Fibroblast of villous mesenchyme (primary cell): ENCODE results near the gene NDFIP2. TPM values are rescaled to one million over a fixed set of nuclear protein-coding genes. Genes with fewer than 3 reads are reported as not detected.

Source experiments
- DNase-seq: peaks from one replicate; pipeline ENCODE4 v3.0.0-alpha.2; 2010; ENCODE audit warnings: low read depth
- H3K4me3 ChIP-seq: 2 replicates; pipeline ENCODE4 v1.5.1; 2011; ENCODE audit warnings: low read depth, mild to moderate bottlenecking, low read length
- total RNA-seq: library from RNA; depleted of rRNA; stranded (reverse); fragments of >200 nt; gene quantifications from 2 replicates; pipeline ENCODE4 v1.2.3, GENCODE V29; 2012
- TF ChIP-seq, protein P1 (sequence below): IDR thresholded peaks from 2 replicates; pipeline ENCODE4 v1.5.1; 2012; ENCODE audit warnings: low read depth, mild to moderate bottlenecking, low read length; ENCODE audit not compliant: insufficient read depth

NDFIP2 gene
- total RNA-seq, 1 donor: 131 TPM

DNA sequence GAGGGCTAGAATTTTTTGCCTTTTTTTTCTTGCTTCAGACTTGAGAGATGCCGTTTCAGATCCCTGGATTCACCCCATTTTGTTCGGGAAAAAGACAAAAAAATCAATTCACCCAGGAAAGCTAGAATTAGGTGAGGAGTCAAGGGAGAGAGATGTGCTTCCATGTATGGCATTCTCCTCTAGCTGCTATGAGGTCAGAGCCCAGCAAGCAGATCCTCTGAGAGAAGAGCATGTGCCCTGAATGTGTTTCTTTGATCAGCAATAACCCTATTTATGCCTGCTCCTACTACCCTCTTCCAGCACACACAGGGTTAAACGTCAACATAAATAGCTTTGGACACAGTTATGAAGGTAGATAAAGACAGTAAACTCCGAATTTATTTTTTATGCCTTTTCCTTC lies 53.6 kb downstream of the NDFIP2 start:
- TF ChIP-seq, protein P1, sequence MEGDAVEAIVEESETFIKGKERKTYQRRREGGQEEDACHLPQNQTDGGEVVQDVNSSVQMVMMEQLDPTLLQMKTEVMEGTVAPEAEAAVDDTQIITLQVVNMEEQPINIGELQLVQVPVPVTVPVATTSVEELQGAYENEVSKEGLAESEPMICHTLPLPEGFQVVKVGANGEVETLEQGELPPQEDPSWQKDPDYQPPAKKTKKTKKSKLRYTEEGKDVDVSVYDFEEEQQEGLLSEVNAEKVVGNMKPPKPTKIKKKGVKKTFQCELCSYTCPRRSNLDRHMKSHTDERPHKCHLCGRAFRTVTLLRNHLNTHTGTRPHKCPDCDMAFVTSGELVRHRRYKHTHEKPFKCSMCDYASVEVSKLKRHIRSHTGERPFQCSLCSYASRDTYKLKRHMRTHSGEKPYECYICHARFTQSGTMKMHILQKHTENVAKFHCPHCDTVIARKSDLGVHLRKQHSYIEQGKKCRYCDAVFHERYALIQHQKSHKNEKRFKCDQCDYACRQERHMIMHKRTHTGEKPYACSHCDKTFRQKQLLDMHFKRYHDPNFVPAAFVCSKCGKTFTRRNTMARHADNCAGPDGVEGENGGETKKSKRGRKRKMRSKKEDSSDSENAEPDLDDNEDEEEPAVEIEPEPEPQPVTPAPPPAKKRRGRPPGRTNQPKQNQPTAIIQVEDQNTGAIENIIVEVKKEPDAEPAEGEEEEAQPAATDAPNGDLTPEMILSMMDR: no peak
- no peak for DNase-seq
- H3K4me3 ChIP-seq: no peak overlapping the region

GRCh38 chr13:79538757-79539156 lies 57.8 kb downstream of the NDFIP2 start:
- TF ChIP-seq, protein P1: no peak
- no peak overlapping the region for H3K4me3 ChIP-seq
- no peak for DNase-seq

DNA sequence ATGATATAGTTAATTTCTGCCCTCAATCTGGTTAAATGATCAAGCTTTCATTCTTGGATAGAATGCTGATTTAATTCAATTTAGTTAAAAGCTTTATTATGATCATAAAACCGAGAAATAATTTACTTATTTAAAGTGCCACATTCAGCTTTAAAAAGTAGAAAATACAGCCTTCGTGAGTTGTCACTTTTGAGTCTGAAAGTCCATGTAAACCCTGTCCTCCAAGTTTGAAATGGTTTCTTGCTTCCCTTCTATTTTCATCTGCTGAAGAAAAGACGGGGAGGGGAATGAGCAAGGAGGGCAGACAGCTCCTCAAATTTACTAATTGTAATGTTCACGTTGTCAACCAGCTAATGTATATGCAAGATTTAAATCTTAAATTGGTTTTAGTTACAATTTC lies 59.5 kb downstream of the NDFIP2 start:
- TF ChIP-seq, protein P1: no peak
- DNase-seq: no peak
- H3K4me3 ChIP-seq: no peak overlapping the region

- peak; percentile 78 for DNase-seq
- TF ChIP-seq, protein P1: peak; percentile 69
- no peak overlapping the region for H3K4me3 ChIP-seq
Observed at GRCh38 chr13:79541426-79542049, 60.6 kb downstream of the NDFIP2 start.

GRCh38 chr13:79543883-79544282 lies 62.9 kb downstream of the NDFIP2 start:
- H3K4me3 ChIP-seq: no peak overlapping the region
- no peak for DNase-seq
- TF ChIP-seq, protein P1: no peak

GRCh38 chr13:79547211-79548195 lies 66.5 kb downstream of the NDFIP2 start:
- no peak for DNase-seq
- TF ChIP-seq, protein P1: no peak
- H3K4me3 ChIP-seq: no peak overlapping the region
